ENCODE data around the gene UGGT2.

- TF ChIP-seq POLR2A (IDR thresholded peaks at IDR 0.05; ENCODE audit: low read length) (no peak), GATA1 (IDR thresholded peaks at IDR 0.05; ENCODE audit: low read depth, low read length) (no peak)
These were observed 182.8 kb downstream of the UGGT2 start for GRCh38 chr13:95870421-95870820.

All from erythroblast (primary cell).